Measurements from ENCODE around the gene FNDC3A.
"Not testable (repeated sequence)": the region's sequence is repeated elsewhere in the genome, so short reads cannot be mapped to it uniquely, and the experiment has no call there.

DNA sequence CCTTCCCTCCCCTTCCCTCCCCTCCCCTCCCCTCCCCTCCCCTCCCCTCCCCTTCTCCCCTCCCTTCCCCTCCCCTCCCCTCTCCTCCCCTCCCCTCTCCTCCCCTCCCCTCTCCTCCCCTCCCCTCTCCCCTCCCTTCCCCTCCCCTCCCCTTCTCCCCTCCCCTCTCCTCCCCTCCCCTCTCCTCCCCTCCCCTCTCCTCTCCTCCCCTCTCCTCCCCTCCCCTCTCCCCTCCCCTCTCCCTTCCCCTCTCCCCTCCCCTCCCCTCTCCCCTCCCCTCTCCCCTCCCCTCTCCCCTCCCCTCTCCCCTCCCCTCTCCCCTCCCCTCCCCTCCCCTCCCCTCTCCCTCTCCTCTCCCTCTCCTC, 85.7 kb downstream of the FNDC3A start:
- TF ChIP-seq, protein P1, sequence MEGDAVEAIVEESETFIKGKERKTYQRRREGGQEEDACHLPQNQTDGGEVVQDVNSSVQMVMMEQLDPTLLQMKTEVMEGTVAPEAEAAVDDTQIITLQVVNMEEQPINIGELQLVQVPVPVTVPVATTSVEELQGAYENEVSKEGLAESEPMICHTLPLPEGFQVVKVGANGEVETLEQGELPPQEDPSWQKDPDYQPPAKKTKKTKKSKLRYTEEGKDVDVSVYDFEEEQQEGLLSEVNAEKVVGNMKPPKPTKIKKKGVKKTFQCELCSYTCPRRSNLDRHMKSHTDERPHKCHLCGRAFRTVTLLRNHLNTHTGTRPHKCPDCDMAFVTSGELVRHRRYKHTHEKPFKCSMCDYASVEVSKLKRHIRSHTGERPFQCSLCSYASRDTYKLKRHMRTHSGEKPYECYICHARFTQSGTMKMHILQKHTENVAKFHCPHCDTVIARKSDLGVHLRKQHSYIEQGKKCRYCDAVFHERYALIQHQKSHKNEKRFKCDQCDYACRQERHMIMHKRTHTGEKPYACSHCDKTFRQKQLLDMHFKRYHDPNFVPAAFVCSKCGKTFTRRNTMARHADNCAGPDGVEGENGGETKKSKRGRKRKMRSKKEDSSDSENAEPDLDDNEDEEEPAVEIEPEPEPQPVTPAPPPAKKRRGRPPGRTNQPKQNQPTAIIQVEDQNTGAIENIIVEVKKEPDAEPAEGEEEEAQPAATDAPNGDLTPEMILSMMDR (IDR thresholded peaks at IDR 0.05; ENCODE audit: insufficient read depth, low read length), result not testable (repeated sequence)
- TF ChIP-seq, protein P2, sequence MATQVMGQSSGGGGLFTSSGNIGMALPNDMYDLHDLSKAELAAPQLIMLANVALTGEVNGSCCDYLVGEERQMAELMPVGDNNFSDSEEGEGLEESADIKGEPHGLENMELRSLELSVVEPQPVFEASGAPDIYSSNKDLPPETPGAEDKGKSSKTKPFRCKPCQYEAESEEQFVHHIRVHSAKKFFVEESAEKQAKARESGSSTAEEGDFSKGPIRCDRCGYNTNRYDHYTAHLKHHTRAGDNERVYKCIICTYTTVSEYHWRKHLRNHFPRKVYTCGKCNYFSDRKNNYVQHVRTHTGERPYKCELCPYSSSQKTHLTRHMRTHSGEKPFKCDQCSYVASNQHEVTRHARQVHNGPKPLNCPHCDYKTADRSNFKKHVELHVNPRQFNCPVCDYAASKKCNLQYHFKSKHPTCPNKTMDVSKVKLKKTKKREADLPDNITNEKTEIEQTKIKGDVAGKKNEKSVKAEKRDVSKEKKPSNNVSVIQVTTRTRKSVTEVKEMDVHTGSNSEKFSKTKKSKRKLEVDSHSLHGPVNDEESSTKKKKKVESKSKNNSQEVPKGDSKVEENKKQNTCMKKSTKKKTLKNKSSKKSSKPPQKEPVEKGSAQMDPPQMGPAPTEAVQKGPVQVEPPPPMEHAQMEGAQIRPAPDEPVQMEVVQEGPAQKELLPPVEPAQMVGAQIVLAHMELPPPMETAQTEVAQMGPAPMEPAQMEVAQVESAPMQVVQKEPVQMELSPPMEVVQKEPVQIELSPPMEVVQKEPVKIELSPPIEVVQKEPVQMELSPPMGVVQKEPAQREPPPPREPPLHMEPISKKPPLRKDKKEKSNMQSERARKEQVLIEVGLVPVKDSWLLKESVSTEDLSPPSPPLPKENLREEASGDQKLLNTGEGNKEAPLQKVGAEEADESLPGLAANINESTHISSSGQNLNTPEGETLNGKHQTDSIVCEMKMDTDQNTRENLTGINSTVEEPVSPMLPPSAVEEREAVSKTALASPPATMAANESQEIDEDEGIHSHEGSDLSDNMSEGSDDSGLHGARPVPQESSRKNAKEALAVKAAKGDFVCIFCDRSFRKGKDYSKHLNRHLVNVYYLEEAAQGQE (IDR thresholded peaks at IDR 0.05; ENCODE audit: insufficient replicate concordance, low read depth), result not testable (repeated sequence)

Data from HL-60 (cell line).